Peyer's patch (tissue), 4 donors: Measurements from ENCODE around the gene TLCD2.
"Not testable (repeated sequence)": the region's sequence is repeated elsewhere in the genome, so short reads cannot be mapped to it uniquely, and the experiment has no call there.

Source experiments
- POLR2A ChIP-seq, 2 donors: fragments of 450-650 bp; IDR thresholded peaks; one replicate each; pipeline ENCODE4 v1.5.1; 2017; ENCODE audit warnings: antibody characterized with exemption in 2 of 2, mild to moderate bottlenecking in 2 of 2, moderate library complexity in 2 of 2
- TF ChIP-seq, protein P1 (sequence below), 6 experiments: fragments of 450-650 bp in 4 of 6; fragments of 200-600 bp in 2 of 6; sonication (generic) in 1 of 6; IDR thresholded peaks; one replicate each; pipeline ENCODE4 v1.5.1; 2017 to 2019; ENCODE audit warnings: antibody characterized with exemption in 6 of 6, mild to moderate bottlenecking in 3 of 6, moderate library complexity in 1 of 6

DNA sequence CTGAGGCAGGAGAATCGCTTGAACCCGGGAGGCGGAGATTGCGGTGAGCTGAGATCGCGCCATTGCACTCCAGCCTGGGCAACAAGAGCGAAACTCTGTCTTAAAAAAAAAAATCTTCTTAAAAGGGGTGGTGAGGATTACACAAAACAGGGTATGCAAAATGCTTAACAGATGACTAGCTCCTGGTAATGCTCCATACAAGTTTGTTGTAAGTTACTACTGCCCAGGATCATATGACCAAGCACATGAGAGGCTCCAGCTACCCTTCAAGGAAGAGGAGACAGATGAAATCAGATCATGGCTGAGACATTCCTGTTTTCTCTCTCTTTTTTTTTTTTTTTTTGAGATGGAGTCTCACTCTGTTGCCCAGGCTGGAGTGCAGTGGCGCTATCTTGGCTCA is 11.8 kb upstream of the TLCD2 start:
- TF ChIP-seq, protein P1, sequence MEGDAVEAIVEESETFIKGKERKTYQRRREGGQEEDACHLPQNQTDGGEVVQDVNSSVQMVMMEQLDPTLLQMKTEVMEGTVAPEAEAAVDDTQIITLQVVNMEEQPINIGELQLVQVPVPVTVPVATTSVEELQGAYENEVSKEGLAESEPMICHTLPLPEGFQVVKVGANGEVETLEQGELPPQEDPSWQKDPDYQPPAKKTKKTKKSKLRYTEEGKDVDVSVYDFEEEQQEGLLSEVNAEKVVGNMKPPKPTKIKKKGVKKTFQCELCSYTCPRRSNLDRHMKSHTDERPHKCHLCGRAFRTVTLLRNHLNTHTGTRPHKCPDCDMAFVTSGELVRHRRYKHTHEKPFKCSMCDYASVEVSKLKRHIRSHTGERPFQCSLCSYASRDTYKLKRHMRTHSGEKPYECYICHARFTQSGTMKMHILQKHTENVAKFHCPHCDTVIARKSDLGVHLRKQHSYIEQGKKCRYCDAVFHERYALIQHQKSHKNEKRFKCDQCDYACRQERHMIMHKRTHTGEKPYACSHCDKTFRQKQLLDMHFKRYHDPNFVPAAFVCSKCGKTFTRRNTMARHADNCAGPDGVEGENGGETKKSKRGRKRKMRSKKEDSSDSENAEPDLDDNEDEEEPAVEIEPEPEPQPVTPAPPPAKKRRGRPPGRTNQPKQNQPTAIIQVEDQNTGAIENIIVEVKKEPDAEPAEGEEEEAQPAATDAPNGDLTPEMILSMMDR (IDR thresholded peaks at IDR 0.05), result not testable (repeated sequence)
- TF ChIP-seq POLR2A (IDR thresholded peaks at IDR 0.05), result not testable (repeated sequence)
